Epithelial cell of prostate (primary cell): ENCODE results near the gene CLSTN1.
"Not testable (repeated sequence)": the region's sequence is repeated elsewhere in the genome, so short reads cannot be mapped to it uniquely, and the experiment has no call there.

ENCODE experiments used
- DNase-seq: peaks from one replicate; pipeline ENCODE4 v3.0.0-alpha.2; 2011; ENCODE audit warnings: low read depth, low spot score
- H3K27ac ChIP-seq: fragments of 450-650 bp; 2 replicates; pipeline ENCODE4 v1.5.1; 2017; ENCODE audit warnings: mild to moderate bottlenecking

Gene CLSTN1

DNA sequence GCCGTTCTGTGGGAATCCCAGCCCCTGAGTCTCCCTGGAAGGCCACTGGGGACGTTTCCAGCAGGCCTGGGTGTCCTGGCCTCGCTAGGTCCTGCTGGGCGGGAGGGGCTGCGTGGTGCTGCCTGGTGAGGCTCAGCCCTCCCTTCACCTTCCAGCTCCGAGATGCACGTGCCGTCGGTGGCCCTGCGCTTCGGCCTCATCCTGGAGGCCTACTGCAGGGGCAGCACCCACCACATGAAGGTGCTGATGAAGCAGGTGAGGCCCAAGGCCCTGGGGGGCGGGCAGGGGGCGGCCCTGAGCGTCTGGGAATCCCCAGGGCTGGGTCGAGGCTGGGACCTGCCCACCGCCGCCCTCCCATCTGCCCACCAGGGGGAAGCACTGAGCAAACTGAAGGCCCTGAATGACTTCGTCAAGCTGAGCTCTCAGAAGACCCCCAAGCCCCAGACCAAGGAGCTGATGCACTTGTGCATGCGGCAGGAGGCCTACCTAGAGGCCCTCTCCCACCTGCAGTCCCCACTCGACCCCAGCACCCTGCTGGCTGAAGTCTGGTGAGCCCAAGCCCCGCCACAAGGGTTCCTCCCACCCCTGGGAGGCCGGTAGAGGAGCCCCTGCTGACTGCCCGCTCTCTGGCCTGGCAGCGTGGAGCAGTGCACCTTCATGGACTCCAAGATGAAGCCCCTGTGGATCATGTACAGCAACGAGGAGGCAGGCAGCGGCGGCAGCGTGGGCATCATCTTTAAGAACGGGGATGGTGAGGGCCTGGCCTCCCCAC is 102.0 kb downstream of the CLSTN1 start:
- DNase-seq: no peak
- H3K27ac ChIP-seq: no peak overlapping the region

DNA sequence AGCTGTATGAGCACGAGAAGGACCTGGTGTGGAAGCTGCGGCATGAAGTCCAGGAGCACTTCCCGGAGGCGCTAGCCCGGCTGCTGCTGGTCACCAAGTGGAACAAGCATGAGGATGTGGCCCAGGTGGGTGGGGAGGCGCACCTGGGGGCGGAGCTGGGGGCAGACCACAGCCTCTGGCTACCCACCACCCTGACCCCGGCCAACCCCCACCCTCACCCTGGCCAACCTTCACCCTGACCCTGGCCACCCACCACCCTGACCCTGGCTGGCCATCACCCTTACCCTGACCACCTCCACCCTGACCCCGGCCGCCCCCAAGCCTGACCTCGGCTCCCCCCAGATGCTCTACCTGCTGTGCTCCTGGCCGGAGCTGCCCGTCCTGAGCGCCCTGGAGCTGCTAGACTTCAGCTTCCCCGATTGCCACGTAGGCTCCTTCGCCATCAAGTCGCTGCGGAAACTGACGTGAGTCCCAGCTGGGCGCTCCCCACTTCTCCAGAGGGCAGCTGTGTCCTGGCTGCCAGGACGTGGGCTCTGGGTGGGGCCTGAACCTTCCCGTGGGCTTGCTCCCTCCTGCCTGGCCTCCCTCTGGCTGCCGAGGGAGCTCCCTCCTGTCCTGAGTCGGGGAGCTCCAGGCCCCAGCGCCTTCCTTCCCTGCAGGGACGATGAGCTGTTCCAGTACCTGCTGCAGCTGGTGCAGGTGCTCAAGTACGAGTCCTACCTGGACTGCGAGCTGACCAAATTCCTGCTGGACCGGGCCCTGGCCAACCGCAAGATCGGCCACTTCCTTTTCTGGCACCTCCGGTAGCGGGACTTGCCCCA is 102.8 kb downstream of the CLSTN1 start:
- DNase-seq: no peak
- no peak overlapping the region for H3K27ac ChIP-seq

DNA sequence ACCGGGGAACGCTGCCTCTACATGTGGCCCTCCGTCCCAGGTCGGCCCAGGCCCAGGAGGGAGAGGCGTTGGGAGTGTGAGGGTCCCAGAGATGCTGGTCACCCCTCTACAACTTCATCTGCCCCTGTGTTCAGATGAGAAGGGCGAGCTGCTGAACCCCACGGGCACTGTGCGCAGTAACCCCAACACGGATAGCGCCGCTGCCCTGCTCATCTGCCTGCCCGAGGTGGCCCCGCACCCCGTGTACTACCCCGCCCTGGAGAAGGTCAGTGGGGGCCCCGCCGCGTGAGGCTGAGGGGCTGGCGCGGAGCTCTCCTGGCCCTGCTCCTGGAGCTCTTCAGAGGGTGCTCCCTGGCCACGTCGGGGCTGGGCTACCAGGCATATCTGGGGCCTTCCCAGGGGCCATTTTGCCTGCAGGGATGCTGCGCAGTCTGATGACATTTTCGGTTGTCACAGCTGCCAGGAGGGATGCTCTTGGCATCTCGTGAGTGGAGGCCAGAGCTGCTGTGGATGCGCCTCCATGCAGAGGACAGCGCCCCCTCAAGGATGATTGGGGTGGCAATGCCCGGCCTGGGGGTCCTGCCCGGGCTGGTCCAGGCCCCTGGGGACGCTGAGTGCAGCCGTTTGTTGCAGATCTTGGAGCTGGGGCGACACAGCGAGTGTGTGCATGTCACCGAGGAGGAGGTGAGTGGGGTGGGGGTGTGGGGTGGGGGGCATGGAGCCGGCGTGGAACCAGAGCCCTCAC is 103.6 kb downstream of the CLSTN1 start:
- DNase-seq: no peak
- no peak overlapping the region for H3K27ac ChIP-seq

DNA sequence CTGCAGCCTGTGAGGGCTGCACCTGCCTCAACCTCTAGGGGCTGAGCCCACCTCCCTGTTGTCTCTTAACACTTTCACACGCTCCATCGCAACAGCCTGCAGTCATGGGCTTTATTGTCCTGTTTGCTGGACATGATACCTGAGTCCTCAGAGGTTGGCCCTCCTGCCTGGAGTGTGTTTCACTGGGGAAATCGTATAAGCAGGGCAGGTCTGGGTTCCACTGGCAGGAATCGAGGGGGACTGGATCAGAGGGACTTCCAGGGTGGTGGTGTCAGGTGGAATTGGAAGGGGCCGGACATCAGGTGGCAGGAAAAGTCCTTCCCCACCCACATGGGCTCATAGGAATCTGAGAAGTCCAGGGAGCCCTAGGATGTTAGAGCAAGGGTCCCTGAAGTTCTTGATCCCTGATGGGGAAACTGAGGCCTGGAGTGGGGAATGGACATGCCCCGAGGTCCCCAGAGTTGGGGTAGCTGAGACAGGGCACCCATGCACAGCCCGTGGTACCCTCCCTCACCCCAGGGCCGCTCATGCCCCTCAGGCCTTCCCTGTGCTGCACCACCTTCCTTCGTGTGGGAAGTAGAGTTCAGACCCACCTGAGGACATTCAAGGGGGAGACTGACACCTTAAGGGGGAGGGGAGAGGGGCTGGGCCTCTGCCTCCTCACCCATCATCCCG is 105.6 kb downstream of the CLSTN1 start:
- no peak for DNase-seq
- H3K27ac ChIP-seq: no peak overlapping the region

DNA sequence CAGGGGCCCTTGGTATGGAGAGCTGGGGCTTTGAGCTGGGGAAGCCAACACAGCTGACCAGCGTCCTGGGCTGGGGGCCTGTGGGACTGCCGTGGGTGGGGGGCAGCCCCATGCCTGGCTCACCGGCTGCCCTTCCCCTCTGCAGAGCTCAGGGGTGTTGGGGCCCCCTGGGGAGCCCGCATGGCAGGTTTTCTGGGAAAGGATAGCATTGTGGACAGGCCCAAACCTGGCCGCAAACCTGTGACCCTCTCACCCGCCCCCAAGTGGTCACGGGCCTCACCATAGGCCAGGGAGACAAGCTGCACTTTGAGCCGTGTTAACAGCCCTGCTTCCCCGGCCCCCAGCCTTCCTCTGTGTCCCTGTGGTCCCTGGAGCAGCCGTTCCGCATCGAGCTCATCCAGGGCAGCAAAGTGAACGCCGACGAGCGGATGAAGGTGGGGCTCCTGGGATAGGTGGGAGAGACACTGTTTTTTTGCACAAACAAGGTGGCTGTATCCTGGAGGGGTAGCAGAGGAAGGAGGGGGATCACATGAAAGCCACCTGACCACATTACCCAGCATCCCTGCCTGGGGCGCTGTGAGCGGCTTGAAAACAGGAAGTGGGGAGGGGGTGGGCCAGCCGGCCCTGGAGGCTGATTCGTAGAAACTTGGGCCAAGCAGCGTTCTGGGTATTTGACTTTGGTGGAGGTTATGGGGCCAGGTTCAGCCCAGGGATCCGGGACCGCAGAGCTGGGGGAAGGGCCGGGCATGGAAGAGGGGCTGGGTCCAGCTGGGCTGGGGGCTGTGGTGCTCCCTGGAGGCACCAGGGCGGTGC is 106.4 kb downstream of the CLSTN1 start:
- no peak overlapping the region for H3K27ac ChIP-seq
- DNase-seq: no peak

DNA sequence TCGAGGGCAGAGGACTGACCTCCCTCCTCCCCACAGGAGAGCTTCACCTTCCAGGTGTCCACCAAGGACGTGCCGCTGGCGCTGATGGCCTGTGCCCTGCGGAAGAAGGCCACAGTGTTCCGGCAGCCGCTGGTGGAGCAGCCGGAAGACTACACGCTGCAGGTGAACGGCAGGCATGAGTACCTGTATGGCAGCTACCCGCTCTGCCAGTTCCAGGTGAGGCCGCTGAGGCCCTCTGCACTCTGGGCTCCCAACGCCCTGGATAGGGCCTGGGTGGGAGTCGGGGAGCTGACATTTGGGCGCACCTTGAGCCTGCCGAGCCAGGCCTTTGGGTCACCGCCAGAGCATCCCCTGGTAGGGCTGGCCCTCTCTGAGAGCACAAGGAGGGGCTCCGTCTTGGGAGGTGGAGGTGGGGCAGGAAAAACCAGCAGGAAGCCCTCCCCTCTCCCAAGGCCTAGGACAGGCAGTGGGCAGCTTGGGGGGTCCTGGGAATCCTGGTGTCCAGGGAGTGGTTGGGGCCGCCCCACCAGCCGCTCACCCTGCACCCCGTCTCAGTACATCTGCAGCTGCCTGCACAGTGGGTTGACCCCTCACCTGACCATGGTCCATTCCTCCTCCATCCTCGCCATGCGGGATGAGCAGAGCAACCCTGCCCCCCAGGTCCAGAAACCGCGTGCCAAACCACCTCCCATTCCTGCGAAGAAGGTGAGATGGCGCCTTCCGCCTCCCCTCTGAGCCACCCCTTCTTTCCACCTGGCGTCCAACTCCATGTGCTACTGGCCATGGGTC is 107.2 kb downstream of the CLSTN1 start:
- no peak overlapping the region for H3K27ac ChIP-seq
- DNase-seq: no peak

DNA sequence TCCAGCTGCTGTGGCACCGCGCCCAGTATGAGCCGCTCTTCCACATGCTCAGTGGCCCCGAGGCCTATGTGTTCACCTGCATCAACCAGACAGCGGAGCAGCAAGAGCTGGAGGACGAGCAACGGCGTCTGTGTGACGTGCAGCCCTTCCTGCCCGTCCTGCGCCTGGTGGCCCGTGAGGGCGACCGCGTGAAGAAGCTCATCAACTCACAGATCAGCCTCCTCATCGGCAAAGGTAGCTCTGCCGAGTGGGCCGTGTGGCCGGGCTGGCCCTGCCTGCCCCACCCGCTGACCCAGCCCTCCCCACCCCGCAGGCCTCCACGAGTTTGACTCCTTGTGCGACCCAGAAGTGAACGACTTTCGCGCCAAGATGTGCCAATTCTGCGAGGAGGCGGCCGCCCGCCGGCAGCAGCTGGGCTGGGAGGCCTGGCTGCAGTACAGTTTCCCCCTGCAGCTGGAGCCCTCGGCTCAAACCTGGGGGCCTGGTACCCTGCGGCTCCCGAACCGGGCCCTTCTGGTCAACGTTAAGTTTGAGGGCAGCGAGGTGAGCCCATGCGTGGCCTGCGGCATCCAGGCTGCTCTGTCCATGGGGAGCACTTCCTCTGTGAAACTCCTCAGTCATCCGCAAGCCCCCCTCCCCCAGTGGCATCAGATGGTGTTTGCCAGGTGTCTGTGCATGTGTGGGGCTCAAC is 108.1 kb downstream of the CLSTN1 start:
- H3K27ac ChIP-seq: no peak overlapping the region
- no peak for DNase-seq

DNA sequence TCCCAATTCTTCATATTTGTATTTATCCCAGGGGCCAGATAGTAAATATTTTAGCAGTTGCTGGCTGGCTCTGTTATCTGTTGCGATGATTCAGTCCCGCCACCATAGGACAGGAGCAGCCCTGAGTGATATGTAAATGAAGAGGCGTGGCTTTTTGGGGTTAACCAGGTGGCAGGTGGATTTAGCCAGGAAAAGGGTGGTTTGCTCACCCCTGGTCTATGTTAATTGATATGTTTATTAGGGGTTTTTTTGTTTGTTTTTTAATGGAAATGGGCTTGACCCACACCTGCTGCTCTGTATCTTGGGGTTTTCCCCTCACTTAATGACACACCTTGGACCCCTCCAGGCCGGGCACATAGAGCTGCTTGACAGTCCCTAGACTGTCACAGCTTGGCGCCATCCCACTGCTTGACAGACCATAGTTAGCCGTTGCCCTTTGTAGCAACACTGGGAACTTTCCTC is 109.5 kb downstream of the CLSTN1 start:
- no peak overlapping the region for H3K27ac ChIP-seq
- DNase-seq: no peak

DNA sequence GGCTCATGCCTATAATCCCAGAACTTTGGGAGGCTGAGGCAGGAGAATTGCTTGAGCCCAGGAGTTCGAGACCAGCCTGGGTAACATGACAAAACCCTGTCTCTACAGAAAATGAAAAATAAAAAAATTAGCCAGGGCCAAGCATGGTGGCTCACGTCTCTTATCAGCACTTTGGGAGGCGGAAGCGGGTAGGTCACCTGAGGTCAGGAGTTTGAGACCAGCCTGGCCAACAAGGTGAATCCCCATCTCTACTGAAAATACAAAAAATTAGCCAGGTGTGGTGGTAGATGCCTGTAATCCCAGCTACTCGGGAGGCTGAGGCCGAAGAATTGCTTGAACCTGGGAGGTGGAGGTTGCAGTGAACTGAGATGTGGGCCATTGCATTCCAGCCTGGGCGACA is 111.0 kb downstream of the CLSTN1 start:
- not testable (repeated sequence) for DNase-seq, H3K27ac ChIP-seq

DNA sequence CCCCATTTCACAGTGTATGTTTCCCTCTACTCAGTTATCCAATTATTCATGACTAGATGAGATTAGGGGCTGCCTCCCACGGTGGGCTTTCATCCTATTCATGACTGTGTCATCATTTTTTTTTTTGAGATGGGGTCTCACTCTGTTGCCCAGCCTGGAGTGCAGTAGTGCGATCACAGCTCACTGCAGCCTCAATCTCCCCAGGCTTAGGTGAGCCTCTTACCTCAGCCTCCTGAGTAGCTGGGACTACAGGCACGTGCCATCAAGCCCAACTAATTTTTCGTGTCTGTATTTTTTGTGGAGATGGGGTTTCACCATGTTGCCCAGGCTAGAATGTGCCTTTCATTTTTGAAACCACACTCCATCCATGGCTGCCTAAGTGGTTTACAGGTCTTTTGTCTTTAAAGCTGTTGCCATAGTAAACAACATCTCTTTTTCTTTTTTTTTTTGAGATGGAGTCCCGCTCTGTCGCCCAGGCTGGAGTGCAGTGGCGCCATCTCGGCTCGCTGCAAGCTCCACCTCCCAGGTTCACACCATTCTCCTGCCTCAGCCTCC is 112.2 kb downstream of the CLSTN1 start:
- H3K27ac ChIP-seq: no peak overlapping the region

DNA sequence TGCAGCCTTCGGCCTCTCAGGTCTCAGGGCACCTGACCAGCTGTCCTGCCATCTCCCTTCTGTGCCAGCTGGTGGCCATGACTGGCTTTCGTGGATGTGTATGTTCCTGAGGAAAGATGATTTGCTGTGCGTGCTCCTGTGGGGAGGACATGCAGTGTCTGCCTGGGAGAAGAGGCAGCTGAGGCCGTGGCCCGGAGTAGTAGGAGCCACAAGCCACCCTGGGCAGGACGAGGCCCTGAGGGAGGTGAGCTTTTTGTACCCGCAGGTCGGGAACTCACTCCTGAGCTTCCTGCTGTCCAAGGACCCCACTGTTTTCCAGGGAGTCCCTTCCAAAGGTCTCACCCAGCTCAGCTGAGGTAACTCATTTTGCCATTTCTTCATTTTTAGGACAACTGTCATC is 113.7 kb downstream of the CLSTN1 start:
- H3K27ac ChIP-seq: no peak overlapping the region
- DNase-seq: no peak

More for the DNA sequence above, 112.2 kb downstream of the CLSTN1 start:
- no peak for DNase-seq

DNA sequence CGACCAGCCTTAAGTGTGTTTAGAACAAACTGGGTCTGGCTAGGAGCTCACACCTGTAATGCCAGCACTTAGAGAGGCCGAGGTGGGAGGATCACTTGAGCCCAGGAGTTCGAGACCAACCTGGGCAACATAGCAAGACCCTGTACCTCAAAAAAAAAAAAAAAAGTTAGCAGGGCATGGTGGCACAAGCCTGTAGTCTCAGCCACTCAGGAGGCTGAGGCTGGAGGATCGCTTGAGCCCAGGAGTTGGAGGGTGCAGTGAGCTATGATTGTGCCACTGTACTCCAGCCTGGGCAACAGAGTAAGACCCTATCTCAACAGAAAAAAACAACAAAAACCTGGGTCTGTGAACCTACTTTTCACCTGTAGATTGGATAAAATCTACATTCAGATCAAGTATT is 117.6 kb downstream of the CLSTN1 start:
- H3K27ac ChIP-seq: no peak overlapping the region
- no peak for DNase-seq

DNA sequence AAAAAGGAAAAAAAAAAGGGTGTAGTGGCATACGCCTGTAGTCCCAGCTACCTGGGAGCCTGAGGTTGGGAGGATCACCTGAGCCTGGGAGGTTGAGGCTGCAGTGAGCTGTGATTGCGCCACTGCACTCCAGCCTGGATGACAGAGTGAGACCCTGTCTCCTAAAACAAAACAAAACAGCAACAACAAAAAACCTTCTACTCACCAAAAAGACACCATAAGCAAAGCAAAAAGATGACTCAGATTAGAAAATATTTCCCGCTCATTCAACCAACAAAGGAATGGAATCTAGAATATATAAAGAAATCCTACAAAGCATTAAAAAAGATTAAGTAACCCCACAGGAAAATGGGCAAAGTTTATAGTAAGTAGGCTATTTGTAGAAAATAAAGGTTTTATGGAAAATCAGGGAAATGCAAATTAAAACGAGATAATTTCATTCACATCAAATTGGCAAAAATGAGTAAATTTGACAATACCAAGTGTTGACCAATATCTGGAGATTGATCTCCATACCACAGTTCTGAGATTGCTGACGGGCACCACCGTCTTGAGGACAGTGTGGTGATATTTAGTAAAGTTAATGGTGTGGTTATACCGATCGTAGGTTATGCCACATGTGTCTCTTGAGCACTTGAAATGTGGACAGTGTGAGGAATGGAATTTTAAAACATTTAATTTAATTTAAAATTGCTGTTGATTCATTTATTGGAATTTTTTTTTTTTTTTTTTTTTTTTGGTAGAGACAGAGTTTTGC is 118.2 kb downstream of the CLSTN1 start:
- no peak for DNase-seq
- H3K27ac ChIP-seq: no peak overlapping the region

DNA sequence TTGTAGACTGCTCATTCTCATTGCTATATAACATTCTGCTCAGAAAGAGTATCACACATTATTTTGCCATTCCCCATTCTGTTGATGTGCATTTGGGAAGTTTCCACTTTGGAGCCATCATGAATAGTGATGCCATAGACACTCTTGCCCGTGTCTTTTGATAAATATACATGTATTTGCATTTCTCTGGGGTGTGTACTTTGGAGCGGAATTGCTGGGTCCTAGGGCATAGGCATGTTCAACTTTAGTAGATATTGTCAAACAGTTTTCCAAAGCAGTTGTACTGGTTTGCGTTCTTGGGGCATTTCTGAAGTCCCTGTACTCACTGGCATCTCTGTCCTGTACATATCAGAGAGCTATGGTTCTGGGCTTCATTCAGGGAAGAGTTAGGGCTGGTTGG is 120.1 kb downstream of the CLSTN1 start:
- H3K27ac ChIP-seq: no peak overlapping the region
- no peak for DNase-seq

DNA sequence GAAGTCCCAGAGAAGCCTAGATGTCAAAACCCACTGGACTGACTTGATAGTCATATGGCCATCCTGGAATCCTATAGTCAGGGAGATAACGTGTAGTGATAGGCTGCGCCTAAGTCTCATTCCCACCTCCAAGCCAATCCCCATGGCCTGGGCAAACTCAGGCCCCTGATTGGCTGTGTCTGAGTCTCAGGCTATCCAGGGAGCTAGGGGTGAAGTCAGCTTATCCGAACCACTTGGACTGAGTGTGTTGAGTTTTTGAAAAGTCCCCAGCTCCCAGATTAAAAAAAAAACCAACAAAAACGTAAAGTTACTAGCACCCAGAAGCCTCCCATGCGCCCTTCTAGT is 120.6 kb downstream of the CLSTN1 start:
- no peak overlapping the region for H3K27ac ChIP-seq

DNA sequence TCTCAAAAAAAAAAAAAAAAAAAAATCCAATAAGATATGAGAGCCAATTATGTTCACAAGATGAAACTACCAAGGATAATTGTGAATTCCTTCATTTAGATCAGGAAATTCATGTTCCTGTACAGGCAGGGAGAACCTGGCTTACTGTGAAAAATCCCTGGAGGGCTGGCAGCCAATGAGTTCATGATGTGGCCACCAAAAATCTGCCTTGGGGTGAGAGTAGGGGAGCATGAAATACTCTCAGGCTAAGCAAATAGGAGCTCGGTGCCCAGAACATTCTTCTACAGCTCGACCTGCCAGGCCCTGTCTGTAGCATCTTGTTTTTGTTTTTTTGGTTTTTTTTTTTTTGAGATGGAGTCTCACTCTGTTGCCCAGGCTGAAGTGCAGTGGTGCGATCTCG is 122.1 kb downstream of the CLSTN1 start:
- DNase-seq: no peak
- H3K27ac ChIP-seq: peak overlapping the region; percentile 77

More for the DNA sequence above, 120.6 kb downstream of the CLSTN1 start:
- DNase-seq: no peak

DNA sequence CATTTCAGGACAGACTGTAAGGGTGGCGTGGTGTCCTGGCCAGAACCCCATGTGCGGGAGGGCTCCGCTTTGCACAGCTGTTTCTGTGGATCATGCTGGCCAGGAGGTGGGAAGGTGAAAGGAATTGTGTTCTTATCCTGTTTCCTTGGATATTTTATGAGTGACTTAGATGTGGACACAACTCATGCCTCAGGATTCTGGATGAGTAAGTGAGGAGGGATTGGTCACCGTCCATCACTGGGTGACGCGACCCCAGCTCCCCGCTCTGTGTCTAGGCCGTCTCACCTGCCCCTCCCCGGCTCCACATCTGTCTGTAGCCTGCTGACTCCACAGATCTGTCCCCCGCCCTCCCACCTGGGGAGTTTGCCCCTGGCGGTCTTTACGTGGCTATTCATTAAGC is 123.4 kb downstream of the CLSTN1 start:
- DNase-seq: peak; percentile 62

More for the DNA sequence above, 123.4 kb downstream of the CLSTN1 start:
- H3K27ac ChIP-seq: peak overlapping the region; percentile 77
